Adrenal gland (tissue), 5 donors: Measurements from ENCODE around the gene SYT1.

Experiments
- CTCF ChIP-seq, 6 experiments: fragments of 450-650 bp in 4 of 6; fragments of 200-600 bp in 2 of 6; sonication (generic) in 1 of 6; IDR thresholded peaks; 1 replicate in 5 of 6; 2 replicates in 1 of 6; pipeline versions ENCODE4 v1.5.1 to v1.8.0; 2016 to 2021; ENCODE audit warnings: antibody characterized with exemption in 6 of 6, mild to moderate bottlenecking in 2 of 6, moderate library complexity in 1 of 6
- POLR2A ChIP-seq, 2 donors: fragments of 450-650 bp; IDR thresholded peaks; one replicate each; pipeline ENCODE4 v1.6.1; 2017; ENCODE audit warnings: antibody characterized with exemption in 2 of 2, mild to moderate bottlenecking in 2 of 2, moderate library complexity in 1 of 2
- donor health status: DM: no; HTN: no; CAD: no.

GRCh38 chr12:79194595-79194994, 330.0 kb downstream of the SYT1 start:
- TF ChIP-seq CTCF (IDR thresholded peaks at IDR 0.05) (no peak), POLR2A (IDR thresholded peaks at IDR 0.05) (no peak)
